Breast epithelium (tissue), 4 donors: Measurements from ENCODE around the gene GSTA4. TPM values are rescaled to one million over a fixed set of nuclear protein-coding genes. Genes with fewer than 3 reads are reported as not detected.

Experiments
- DNase-seq, 2 donors: peaks; one replicate each; pipeline ENCODE4 v3.0.0-alpha.2; 2019; ENCODE audit warnings: low spot score in 2 of 2
- H3K27ac ChIP-seq, 2 donors: fragments of 200-600 bp; sonication (generic) in 1 of 2; one replicate each; pipeline ENCODE4 v1.5.1; 2016 to 2019; ENCODE audit warnings: mild to moderate bottlenecking in 1 of 2
- H3K27me3 ChIP-seq, 2 donors: fragments of 200-600 bp; sonication (generic) in 1 of 2; one replicate each; pipeline versions ENCODE4 v1.5.1 to v1.6.0; 2017 to 2019; ENCODE audit warnings: control low read depth in 1 of 2, mild to moderate bottlenecking in 1 of 2
- H3K36me3 ChIP-seq: fragments of 200-600 bp; one replicate; pipeline ENCODE4 v1.5.1; 2019
- H3K4me1 ChIP-seq, 2 donors: fragments of 200-600 bp; sonication (generic); one replicate each; pipeline ENCODE4 v1.5.1; 2016 to 2019; ENCODE audit warnings: control low read depth in 1 of 2
- H3K4me3 ChIP-seq, 3 donors: fragments of 200-600 bp; sonication (generic); 1 replicate in 2 of 3; 2 replicates in 1 of 3; pipeline ENCODE4 v1.5.1; 2016 to 2019; ENCODE audit warnings: mild to moderate bottlenecking in 3 of 3, moderate library complexity in 2 of 3
- H3K9me3 ChIP-seq, 2 donors: fragments of 200-600 bp; sonication (generic) in 1 of 2; one replicate each; pipeline ENCODE4 v1.5.1; 2016 to 2019; ENCODE audit warnings: control low read depth in 1 of 2
- POLR2A ChIP-seq: fragments of 450-650 bp; IDR thresholded peaks from one replicate; pipeline ENCODE4 v1.6.1; 2016; ENCODE audit warnings: antibody characterized with exemption, mild to moderate bottlenecking, moderate library complexity
- POLR2AphosphoS5 ChIP-seq, 3 donors: sonication (generic); formaldehyde crosslinking; IDR thresholded peaks; one replicate each; pipeline ENCODE4 v1.6.1; 2017; ENCODE audit warnings: antibody characterized with exemption in 3 of 3
- intact Hi-C: fragments of 100-400 bp; cut with DNase I; formaldehyde crosslinking; loops from one replicate; pipeline ENCODE4 v1.15.1; 2023; ENCODE audit warnings: low total_unique reads
- total RNA-seq, 3 donors: library from RNA; depleted of rRNA; stranded (reverse); fragments of >200 nt; gene quantifications; one replicate each; pipeline ENCODE4 v1.1.0, GENCODE V29; 2016
- TF ChIP-seq, protein P1 (sequence below), 3 donors: fragments of 450-650 bp; IDR thresholded peaks; one replicate each; pipeline ENCODE4 v1.5.1; 2016 to 2017; ENCODE audit warnings: antibody characterized with exemption in 3 of 3, mild to moderate bottlenecking in 3 of 3, moderate library complexity in 3 of 3

The GSTA4 gene
- total RNA-seq, 3 donors from 2014 or later, result 19.3 to 25.9 (median 20.6) TPM

DNA sequence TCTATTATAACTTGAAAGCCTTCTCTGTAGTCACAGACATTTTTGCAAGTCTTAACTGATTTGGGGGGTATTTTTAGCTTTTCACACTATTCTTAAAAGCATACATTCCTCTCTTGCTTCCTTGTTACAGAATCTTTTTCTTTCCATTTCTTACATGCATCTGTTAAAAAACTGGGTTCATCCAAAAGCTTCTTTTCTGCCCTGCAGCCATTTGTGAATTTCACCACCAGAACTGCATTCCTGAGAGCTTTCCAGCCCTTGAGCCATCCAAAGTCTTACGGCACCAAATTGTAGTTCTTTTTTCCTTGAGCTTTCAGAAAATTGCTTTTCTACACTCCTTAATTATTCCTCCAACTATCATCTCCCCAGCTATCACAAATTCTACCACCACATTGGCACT is 19.7 kb upstream of the GSTA4 start:
- DNase-seq, result no peak
- intact Hi-C loops, result no loop called here
- Histone ChIP-seq H3K9me3 (no peaks in the 10 kb centered on the region), H3K4me1 (peaks cover 0 to 5% of the 10 kb centered on the region in 2 donors), H3K36me3 (no peaks in the 10 kb centered on the region), H3K4me3 (no peak overlapping the region), H3K27me3 (no peaks in the 10 kb centered on the region), H3K27ac (peak overlapping the region; percentile 73 to 75)
- TF ChIP-seq, protein P1, sequence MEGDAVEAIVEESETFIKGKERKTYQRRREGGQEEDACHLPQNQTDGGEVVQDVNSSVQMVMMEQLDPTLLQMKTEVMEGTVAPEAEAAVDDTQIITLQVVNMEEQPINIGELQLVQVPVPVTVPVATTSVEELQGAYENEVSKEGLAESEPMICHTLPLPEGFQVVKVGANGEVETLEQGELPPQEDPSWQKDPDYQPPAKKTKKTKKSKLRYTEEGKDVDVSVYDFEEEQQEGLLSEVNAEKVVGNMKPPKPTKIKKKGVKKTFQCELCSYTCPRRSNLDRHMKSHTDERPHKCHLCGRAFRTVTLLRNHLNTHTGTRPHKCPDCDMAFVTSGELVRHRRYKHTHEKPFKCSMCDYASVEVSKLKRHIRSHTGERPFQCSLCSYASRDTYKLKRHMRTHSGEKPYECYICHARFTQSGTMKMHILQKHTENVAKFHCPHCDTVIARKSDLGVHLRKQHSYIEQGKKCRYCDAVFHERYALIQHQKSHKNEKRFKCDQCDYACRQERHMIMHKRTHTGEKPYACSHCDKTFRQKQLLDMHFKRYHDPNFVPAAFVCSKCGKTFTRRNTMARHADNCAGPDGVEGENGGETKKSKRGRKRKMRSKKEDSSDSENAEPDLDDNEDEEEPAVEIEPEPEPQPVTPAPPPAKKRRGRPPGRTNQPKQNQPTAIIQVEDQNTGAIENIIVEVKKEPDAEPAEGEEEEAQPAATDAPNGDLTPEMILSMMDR (IDR thresholded peaks at IDR 0.05), result no peak
- no peak for TF ChIP-seq POLR2AphosphoS5 (IDR thresholded peaks at IDR 0.05)
- TF ChIP-seq POLR2A, result no peak

DNA sequence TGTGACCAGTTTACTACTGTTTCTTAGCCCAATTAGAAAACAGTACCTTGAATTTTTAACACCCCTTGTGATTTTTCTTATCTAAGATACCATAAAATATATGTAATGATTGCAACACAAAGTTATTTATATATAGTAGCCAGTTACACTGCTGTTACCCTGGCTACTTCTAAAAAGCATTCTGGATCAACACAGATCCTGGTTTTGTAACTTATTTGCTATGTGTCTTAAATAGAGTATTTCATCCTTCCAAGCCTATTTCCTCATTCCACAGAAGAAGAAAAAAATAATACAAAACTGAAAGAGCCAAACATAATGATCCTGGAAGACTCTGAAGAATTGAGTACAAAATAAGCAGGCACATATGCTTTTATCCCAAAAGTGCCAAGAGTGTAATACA is 19.0 kb upstream of the GSTA4 start:
- H3K27me3 ChIP-seq, result no peaks in the 10 kb centered on the region
- H3K36me3 ChIP-seq, result peaks cover 5% of the 10 kb centered on the region
- DNase-seq, result no peak
- peaks cover 0 to 5% of the 10 kb centered on the region in 2 donors for H3K4me1 ChIP-seq
- H3K9me3 ChIP-seq, result no peaks in the 10 kb centered on the region
- peak overlapping the region; percentile 75 to 93 for H3K27ac ChIP-seq
- no peak overlapping the region for H3K4me3 ChIP-seq
- intact Hi-C loops, result no loop called here
- TF ChIP-seq, protein P1 (IDR thresholded peaks at IDR 0.05), result no peak
- TF ChIP-seq POLR2AphosphoS5 (IDR thresholded peaks at IDR 0.05) (no peak), POLR2A (no peak)

DNA sequence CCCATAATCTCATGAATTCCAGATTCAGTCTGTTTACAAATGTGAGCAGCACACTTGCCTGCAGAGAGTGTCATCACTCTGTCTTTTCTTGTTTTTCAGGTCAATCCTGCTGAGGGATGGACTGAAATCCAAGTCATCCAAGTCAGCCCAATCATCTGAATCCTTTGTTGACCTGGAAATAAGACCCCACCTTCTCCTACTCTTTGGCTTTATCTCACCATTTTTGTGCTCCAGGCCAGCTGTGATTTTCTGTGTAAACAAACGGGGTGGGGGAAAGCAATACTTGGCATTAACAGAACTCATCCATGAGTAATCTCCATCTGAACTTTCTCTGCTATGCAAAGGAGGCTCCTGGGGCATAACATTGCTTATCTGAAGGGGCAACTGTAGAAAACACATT is 16.9 kb upstream of the GSTA4 start:
- Histone ChIP-seq H3K27ac (peak overlapping the region; percentile 0 to 75), H3K36me3 (peaks cover 7% of the 10 kb centered on the region), H3K4me3 (no peak overlapping the region), H3K9me3 (no peaks in the 10 kb centered on the region), H3K4me1 (peaks cover 0 to 5% of the 10 kb centered on the region in 2 donors), H3K27me3 (no peaks in the 10 kb centered on the region)
- no peak for DNase-seq
- TF ChIP-seq POLR2A, result no peak
- TF ChIP-seq, protein P1 (IDR thresholded peaks at IDR 0.05), result no peak
- TF ChIP-seq POLR2AphosphoS5 (IDR thresholded peaks at IDR 0.05), result no peak
- intact Hi-C loops, result no loop called here

DNA sequence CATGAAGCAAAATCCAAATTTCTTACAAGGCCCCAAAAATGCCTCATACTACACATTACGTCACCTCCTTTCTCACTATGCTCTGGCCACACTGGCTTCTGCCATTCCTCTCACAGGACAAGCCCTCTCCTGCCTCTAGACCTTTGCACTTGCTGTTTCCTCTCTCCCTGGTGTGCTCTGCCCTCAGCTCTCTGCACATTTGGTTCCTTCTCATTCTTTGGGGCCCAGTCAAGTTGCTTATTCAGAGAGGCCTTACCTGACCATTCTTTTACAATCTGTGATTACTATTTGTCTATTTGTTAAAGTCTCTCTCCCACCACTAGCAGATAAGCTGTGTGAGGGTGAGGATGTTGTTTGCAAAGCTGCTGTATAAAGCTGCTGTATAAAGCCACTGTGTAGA is 15.4 kb upstream of the GSTA4 start:
- no peaks in the 10 kb centered on the region for H3K9me3 ChIP-seq
- peaks cover 0 to 5% of the 10 kb centered on the region in 2 donors for H3K4me1 ChIP-seq
- intact Hi-C loops, result no loop called here
- no peaks in the 10 kb centered on the region for H3K27me3 ChIP-seq
- DNase-seq, result no peak
- peaks cover 9% of the 10 kb centered on the region for H3K36me3 ChIP-seq
- H3K27ac ChIP-seq, result no peak overlapping the region
- H3K4me3 ChIP-seq, result no peak overlapping the region
- TF ChIP-seq POLR2A, result no peak
- TF ChIP-seq POLR2AphosphoS5 (IDR thresholded peaks at IDR 0.05), result no peak
- TF ChIP-seq, protein P1 (IDR thresholded peaks at IDR 0.05), result no peak

DNA sequence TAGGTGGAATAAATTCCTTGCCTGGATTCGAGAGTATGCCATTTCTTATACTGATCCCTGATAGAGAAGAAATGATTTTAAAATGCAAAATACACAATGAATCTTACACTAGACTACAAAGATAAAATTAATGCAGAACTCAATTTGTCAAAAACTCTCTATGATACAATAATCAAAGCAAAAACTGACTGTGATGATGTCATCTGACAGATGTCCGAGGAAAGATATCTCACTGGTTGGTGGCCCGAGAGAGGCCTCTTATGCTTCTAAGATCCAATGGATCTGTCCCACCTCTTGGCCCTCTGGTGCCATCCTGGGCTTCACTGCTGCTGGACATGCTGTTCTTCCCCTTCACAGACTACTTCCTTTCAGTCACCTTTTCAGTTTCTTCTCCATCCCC is 14.4 kb upstream of the GSTA4 start:
- Histone ChIP-seq H3K27me3 (no peaks in the 10 kb centered on the region), H3K4me3 (no peak overlapping the region), H3K27ac (no peak overlapping the region), H3K4me1 (peaks cover 0 to 5% of the 10 kb centered on the region in 2 donors), H3K36me3 (peaks cover 16% of the 10 kb centered on the region), H3K9me3 (no peaks in the 10 kb centered on the region)
- DNase-seq, result no peak
- intact Hi-C loops, result no loop called here
- TF ChIP-seq, protein P1 (IDR thresholded peaks at IDR 0.05), result no peak
- TF ChIP-seq POLR2A, result no peak
- no peak for TF ChIP-seq POLR2AphosphoS5 (IDR thresholded peaks at IDR 0.05)
